ENCODE measurements around the gene AKAP13.

The AKAP13 gene

GRCh38 chr15:85766001-85766831 is 385.8 kb downstream of the AKAP13 start:
- no peak for DNase-seq (ENCODE audit: low spot score)
- no peak for TF ChIP-seq CTCF (IDR thresholded peaks at IDR 0.05; ENCODE audit: extremely low read depth, missing control alignments)

- TF ChIP-seq CTCF (IDR thresholded peaks at IDR 0.05; ENCODE audit: extremely low read depth, missing control alignments): no peak
- no peak for DNase-seq (ENCODE audit: low spot score)
Observed at GRCh38 chr15:85767785-85768529, 387.6 kb downstream of the AKAP13 start.

GRCh38 chr15:85768595-85769168 is 388.3 kb downstream of the AKAP13 start:
- TF ChIP-seq CTCF (IDR thresholded peaks at IDR 0.05; ENCODE audit: extremely low read depth, missing control alignments): no peak
- DNase-seq (ENCODE audit: low spot score): no peak

GRCh38 chr15:85769182-85769900 is 388.9 kb downstream of the AKAP13 start:
- no peak for DNase-seq (ENCODE audit: low spot score)
- no peak for TF ChIP-seq CTCF (IDR thresholded peaks at IDR 0.05; ENCODE audit: extremely low read depth, missing control alignments)

GRCh38 chr15:85770096-85771041 is 390.0 kb downstream of the AKAP13 start:
- TF ChIP-seq CTCF (IDR thresholded peaks at IDR 0.05; ENCODE audit: extremely low read depth, missing control alignments): no peak
- no peak for DNase-seq (ENCODE audit: low spot score)

GRCh38 chr15:85771271-85771670 is 390.9 kb downstream of the AKAP13 start:
- no peak for TF ChIP-seq CTCF (IDR thresholded peaks at IDR 0.05; ENCODE audit: extremely low read depth, missing control alignments)
- no peak for DNase-seq (ENCODE audit: low spot score)
